ENCODE data around the gene SLC7A5. TPM values are rescaled to one million over a fixed set of nuclear protein-coding genes. Genes with fewer than 3 reads are reported as not detected.
"Not testable (repeated sequence)": the region's sequence is repeated elsewhere in the genome, so short reads cannot be mapped to it uniquely, and the experiment has no call there.

SLC7A5 gene
- total RNA-seq, 1 donor from 2014 or later = 42.2 TPM

DNA sequence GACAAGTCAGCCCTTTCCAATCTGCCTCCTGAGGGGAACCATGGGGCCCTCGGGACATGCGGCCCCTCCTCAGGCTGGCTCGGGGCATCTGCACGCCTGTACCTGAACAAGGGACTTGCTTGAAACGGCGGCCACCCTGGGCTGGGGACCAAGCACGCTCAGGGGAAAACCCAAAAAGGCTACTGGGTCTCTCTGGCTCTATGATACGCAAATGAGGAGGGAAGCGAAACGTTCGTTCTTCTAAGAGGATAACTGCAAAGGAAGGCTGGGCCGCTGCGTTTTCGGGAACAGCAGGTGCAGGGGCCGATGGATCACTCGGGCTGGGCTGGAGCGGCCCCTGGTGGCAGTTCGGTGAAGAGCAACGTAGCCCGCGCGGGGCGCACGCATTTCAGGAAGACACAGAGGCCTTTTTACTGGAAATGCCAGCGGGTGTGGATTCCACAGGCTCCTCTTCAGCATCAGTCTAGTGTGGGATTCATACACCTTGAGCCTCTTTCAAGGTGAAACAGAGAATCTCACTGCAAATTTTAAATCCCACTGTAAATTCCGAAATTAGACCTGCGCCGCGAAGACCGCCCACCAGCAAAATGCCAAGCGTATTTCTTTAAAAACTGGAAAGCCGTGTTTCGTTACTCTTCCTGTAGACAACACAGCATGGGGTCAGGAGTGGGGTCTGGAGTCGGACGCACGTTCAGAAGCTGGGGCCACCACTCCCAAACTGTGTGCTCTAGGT is 40.1 kb upstream of the SLC7A5 start:
- H3K36me3 Mint-ChIP-seq (ENCODE audit: insufficient read depth); H3K4me1 Mint-ChIP-seq (ENCODE audit: low read depth); H3K27ac Mint-ChIP-seq; H3K4me3 Mint-ChIP-seq (ENCODE audit: low read depth); H3K9me3 Mint-ChIP-seq (ENCODE audit: low read depth): not testable (repeated sequence)
- peaks cover 17% of the 10 kb centered on the region for H3K27me3 Mint-ChIP-seq
- TF ChIP-seq, protein P1, sequence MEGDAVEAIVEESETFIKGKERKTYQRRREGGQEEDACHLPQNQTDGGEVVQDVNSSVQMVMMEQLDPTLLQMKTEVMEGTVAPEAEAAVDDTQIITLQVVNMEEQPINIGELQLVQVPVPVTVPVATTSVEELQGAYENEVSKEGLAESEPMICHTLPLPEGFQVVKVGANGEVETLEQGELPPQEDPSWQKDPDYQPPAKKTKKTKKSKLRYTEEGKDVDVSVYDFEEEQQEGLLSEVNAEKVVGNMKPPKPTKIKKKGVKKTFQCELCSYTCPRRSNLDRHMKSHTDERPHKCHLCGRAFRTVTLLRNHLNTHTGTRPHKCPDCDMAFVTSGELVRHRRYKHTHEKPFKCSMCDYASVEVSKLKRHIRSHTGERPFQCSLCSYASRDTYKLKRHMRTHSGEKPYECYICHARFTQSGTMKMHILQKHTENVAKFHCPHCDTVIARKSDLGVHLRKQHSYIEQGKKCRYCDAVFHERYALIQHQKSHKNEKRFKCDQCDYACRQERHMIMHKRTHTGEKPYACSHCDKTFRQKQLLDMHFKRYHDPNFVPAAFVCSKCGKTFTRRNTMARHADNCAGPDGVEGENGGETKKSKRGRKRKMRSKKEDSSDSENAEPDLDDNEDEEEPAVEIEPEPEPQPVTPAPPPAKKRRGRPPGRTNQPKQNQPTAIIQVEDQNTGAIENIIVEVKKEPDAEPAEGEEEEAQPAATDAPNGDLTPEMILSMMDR (IDR thresholded peaks at IDR 0.05; ENCODE audit: unreplicated experiment) = peak; percentile 92
- DNase-seq (ENCODE audit: low spot score, unreplicated experiment) = peak; percentile 78

DNA sequence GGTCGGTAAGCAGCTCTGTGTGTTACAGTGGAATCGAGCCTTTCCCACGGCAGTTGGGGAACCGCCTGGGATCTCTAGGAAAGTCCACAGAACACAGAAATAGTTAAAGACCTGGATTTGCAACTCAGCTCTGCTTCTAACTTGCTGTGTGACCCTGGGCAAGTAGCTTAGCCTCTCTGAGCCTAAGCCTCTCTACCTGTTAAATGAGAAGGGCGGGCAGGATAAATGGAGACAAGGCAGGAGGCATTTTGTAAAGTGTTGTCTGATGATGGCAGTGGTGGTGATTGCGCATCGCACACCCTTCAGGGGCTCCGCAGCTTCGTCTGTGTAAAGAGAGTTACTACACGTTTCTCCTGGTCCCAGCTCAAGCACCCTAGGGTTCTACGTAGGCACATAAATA is 38.8 kb upstream of the SLC7A5 start:
- not testable (repeated sequence) for H3K9me3 Mint-ChIP-seq (ENCODE audit: low read depth); H3K27ac Mint-ChIP-seq; DNase-seq (ENCODE audit: low spot score, unreplicated experiment); H3K4me1 Mint-ChIP-seq (ENCODE audit: low read depth); H3K36me3 Mint-ChIP-seq (ENCODE audit: insufficient read depth); H3K4me3 Mint-ChIP-seq (ENCODE audit: low read depth)
- H3K27me3 Mint-ChIP-seq = peaks cover 17% of the 10 kb centered on the region

DNA sequence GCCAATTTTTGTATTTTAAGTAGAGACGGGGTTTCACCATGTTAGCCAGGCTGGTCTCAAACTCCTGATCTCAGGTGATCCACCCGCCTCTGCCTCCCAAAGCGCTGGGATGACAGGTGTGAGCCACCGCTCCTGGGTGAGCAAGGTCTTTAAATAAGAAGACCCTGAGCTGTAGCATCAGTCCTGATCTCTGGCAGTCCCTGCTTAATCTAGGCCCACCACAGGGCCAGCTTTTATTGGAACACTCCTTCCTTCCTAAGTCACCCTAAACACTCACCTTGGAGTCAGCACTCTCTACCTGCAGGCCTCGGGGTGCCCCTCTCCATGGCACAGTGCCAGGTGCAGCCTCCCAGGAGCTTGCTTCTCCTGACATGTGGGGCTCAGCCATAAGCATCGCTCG is 36.2 kb upstream of the SLC7A5 start:
- H3K9me3 Mint-ChIP-seq (ENCODE audit: low read depth); H3K36me3 Mint-ChIP-seq (ENCODE audit: insufficient read depth); H3K27ac Mint-ChIP-seq: not testable (repeated sequence)

DNA sequence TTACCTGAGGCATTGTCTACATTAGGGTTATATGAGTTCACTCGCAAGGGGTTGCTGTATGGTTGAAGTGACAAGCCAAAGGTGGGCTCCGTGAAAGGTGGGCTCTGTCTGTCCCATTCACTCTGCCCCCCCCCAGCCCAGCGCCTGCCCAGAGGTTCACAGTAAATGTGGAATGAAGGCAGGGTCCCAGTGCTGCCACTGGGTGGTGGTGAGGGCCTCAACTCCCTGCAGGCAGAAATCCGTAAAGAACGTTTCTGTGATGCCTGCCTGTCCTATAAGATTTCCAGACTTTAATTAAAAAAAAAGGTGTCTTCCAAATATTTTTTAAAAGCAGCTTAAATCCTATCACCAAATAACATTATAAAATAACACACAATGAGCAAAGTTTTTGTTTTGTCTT is 35.7 kb upstream of the SLC7A5 start:
- H3K4me3 Mint-ChIP-seq (ENCODE audit: low read depth); H3K27ac Mint-ChIP-seq; H3K36me3 Mint-ChIP-seq (ENCODE audit: insufficient read depth); H3K4me1 Mint-ChIP-seq (ENCODE audit: low read depth); H3K9me3 Mint-ChIP-seq (ENCODE audit: low read depth); DNase-seq (ENCODE audit: low spot score, unreplicated experiment): not testable (repeated sequence)
- peaks cover 12% of the 10 kb centered on the region for H3K27me3 Mint-ChIP-seq

More for the DNA sequence above, 36.2 kb upstream of the SLC7A5 start:
- not testable (repeated sequence) for H3K4me1 Mint-ChIP-seq (ENCODE audit: low read depth); DNase-seq (ENCODE audit: low spot score, unreplicated experiment); H3K4me3 Mint-ChIP-seq (ENCODE audit: low read depth)
- peaks cover 12% of the 10 kb centered on the region for H3K27me3 Mint-ChIP-seq

DNA sequence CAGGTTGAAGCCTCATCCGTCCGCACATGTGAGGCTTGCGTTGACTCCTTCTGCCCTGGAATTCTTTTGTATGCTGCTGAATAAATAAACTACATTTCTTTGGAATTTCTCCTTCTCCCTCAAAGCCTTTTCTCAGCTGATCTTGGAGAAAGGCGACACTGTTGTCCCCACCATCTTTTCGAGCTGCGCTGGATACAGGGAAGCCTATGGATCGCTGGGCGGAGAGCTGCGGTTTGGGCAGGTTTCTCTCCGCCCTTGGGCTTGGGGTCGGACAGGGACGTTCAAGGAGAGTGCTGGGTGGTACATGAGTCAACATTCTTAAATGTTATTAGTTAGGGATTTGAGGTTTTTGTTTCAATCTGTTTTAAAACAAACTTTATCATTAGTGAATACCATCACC is 31.2 kb upstream of the SLC7A5 start:
- not testable (repeated sequence) for H3K9me3 Mint-ChIP-seq (ENCODE audit: low read depth); DNase-seq (ENCODE audit: low spot score, unreplicated experiment); H3K36me3 Mint-ChIP-seq (ENCODE audit: insufficient read depth); H3K4me1 Mint-ChIP-seq (ENCODE audit: low read depth); H3K4me3 Mint-ChIP-seq (ENCODE audit: low read depth)
- Mint-ChIP-seq H3K27me3 (peaks cover 13% of the 10 kb centered on the region), H3K27ac (peak overlapping the region; percentile 44)

DNA sequence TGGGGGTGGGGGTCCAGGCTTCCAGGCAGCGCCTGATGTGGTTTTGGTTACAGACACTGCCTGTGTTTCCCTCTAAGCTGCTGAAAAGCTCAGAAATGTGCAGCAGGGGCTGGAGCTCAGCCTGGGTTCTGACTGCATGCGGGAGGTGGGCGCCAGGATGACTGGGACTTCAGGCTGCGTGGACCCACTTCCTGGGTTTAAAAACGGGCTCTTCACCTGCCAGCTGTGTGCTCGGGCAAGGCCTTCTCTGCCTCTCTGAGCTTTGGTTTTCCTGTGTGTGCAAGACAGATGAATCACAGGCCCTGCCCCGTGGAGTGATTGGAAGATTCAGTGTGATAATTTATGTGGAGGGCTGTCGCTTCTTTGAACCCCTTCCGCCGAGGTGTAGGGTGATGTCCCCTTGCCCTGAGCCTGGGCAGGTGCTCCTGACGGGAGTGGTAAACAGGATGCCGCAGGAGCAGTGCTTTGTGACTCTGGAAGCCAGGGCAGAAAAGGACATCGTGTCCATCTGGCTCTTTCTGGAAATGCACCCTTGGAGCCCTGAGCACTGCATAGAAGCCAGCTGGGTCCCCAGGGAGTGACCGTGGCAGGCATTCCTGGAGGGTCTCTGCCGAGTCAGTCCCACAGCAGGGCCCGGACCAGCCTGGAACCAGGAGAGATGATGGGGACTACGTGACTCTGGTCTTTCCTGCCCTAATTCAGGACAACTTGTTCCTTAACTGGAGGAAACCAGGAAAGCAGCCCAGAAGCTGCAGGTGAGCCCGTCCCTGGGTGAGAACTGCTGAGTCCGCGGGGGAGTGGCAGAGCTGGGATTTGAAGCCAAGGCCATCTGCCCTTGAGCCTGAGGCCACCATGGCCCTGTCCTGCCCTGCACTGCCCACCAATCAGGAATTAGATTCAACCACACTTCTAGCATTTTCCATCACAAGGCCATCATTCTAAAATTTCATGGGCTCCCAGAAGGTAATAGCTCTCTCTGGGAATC is 28.5 kb upstream of the SLC7A5 start:
- no peak for DNase-seq (ENCODE audit: low spot score, unreplicated experiment)
- H3K36me3 Mint-ChIP-seq (ENCODE audit: insufficient read depth) = no peaks in the 10 kb centered on the region
- no peak overlapping the region for H3K27ac Mint-ChIP-seq
- TF ChIP-seq, protein P1 (IDR thresholded peaks at IDR 0.05; ENCODE audit: unreplicated experiment) = no peak
- H3K27me3 Mint-ChIP-seq = peaks cover 13% of the 10 kb centered on the region
- no peaks in the 10 kb centered on the region for H3K9me3 Mint-ChIP-seq (ENCODE audit: low read depth)
- no peak overlapping the region for H3K4me3 Mint-ChIP-seq (ENCODE audit: low read depth)
- H3K4me1 Mint-ChIP-seq (ENCODE audit: low read depth) = no peaks in the 10 kb centered on the region

DNA sequence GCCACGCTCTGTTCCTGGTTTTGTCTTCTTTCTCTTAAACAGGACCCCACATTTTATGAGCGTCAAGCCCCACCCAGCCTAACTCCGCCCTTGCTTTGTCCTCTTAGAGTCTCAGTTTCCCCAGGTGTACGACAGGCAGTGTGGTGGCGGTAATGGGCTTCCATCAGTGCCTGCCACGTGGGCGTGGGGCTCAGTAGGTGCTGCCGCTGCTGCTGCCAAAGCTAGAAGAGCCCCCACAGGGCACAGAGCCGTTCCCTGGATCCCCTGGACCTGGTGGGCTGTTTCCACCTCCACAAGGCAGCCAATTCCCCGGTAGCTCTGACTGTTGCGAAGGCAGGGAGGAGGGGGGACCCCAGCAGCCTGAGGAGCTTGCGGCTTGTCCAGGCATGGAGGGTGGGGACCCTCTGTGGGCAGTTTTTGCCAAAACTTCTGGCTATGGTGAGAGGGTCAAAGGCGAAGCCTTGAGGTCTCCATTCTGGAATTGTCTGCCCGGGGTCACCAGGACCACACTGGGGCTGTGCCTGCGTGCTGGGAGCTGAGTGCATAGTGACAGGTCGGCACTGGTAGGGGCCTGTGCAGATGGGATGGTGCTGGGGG is 27.7 kb upstream of the SLC7A5 start:
- H3K4me3 Mint-ChIP-seq (ENCODE audit: low read depth); H3K27ac Mint-ChIP-seq; H3K9me3 Mint-ChIP-seq (ENCODE audit: low read depth); DNase-seq (ENCODE audit: low spot score, unreplicated experiment); H3K4me1 Mint-ChIP-seq (ENCODE audit: low read depth); H3K36me3 Mint-ChIP-seq (ENCODE audit: insufficient read depth): not testable (repeated sequence)
- peaks cover 13% of the 10 kb centered on the region for H3K27me3 Mint-ChIP-seq

DNA sequence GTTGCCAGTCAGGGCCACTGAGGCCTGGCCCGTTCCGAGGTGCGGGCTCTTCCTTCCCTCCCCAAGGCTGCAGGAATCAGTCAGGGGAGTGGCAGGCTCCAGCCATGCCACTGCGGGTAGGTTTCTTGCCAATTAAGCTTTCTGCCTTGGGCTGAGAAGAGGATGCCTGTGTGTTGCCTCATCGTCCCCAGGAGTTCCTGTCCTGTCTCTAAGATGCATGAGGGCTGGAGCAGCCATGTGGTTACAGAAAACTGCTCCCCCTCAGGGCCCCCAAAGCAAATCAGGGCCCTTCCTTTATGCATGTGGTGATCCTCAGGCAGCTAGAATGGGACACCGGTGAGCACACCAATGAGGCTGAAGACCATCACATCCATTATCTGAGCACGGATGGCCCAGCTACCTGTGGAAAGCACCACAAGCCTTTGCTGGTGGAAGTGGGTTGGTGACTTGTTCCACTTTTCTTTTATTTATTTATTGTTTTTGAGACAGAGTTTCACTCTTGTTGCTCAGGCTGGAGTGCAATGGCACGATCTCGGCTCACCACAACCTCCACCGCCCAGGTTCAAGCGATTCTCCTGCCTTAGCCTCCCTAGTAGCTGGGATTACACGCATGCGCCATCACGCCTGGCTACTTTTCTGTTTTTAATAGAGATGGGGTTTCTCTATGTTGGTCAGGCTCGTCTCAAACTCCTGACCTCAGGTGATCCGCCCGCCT is 27.0 kb upstream of the SLC7A5 start:
- peaks cover 13% of the 10 kb centered on the region for H3K27me3 Mint-ChIP-seq
- H3K27ac Mint-ChIP-seq; H3K4me1 Mint-ChIP-seq (ENCODE audit: low read depth); H3K9me3 Mint-ChIP-seq (ENCODE audit: low read depth); H3K36me3 Mint-ChIP-seq (ENCODE audit: insufficient read depth); H3K4me3 Mint-ChIP-seq (ENCODE audit: low read depth); DNase-seq (ENCODE audit: low spot score, unreplicated experiment): not testable (repeated sequence)

Data from progenitor cell of endocrine pancreas (in vitro differentiated cells).